Stimulated activated CD8-positive, alpha-beta memory T cell treated with anti-CD3 and anti-CD28 coated beads, Interleukin-2, amount 100 ng/mL, for 48 hours (primary cell): ENCODE measurements around the gene ANKRD23.

Source experiments
- DNase-seq, 2 donors: peaks; one replicate each; pipeline ENCODE4 v3.0.0-alpha.2; 2020; ENCODE audit warnings: low read depth in 2 of 2

Gene ANKRD23

DNA sequence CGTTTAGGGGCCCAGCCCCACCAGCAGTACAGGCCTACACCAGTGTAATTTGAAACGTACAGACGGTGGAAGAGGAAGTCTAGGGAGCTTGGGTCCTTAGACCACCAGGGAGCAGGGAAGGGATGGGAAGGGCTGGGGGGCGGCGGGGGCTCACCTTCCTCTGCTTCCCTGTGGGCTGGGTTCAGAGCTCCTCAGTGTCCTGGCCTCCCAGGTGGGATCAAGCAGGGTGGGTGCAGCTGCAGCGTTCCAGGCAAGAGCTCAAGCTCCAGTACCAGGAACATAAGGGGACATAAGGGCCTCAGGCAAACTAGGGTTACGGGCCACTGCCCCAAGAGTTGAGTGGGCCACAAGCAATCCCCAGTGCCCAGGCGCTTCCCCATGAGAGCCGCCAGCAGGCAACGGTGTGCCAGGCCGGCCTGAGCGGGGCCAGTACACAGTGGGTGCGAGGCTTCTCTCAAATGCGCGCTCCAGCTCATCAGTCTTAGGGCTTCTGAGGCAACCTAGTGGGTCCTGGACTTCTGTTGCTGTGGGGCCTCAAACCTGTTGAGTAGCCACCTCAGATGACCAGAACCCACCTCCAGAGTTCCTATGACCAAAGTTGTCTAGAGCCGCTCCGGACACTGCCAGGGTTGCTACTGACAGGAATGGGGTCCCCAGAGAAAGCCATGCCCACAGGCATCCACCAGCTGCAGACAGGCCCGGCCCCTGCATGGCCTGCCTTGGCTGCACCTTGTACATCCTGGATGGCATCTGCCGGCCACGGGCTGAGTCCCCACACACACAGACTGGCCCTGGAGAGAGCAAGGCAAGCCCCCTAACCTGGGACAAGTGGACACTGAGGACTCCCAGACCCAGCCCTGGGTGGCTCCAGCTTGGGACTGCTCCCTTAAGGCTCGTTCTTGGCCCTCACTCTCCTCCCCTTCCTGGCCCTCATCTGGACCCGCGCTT is 5.2 kb downstream of the ANKRD23 start:
- DNase-seq: no peak

DNA sequence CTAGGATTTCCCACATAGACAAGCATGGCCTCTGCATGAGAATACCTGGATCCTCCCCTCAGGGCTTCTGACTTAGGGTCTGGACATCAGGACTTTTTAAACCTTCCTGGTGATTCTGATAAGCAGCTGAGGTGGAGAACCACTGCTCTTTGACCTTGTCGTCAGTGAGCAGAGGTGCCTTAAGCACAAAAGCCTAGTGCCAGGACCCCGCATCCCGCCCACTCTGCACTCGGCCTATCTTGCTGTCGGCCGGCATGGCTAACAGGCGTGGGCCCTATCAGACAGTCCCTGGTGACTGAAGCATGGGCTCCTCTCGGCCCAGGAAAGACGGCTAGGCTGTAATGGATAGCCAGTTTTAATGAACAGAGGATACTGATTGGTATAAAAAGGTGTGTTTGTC is 6.2 kb downstream of the ANKRD23 start:
- DNase-seq: no peak

DNA sequence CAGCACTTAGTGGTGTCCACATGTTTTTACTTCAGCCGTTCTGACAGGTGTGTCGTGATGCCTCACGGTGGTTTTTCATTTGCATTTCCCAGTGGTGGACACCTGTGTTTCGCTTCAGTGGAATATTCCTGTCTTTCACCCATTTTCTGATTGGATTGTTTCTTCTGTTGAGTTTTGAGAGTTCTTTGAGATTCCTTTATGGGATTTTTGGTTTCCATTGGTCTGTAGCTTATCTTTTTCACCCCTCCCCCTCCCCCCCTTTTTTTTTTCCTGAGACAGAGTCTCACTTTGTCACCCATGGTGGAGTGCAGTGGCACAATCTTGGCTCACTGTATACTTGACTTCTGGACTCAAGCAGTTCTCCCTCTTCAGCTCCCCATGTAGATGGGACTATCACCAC is 8.0 kb downstream of the ANKRD23 start:
- no peak for DNase-seq

- no peak for DNase-seq
Measured at GRCh38 chr2:96832754-96833507, 10.9 kb downstream of the ANKRD23 start.

- no peak for DNase-seq
Measured at GRCh38 chr2:96832408-96832753, 11.4 kb downstream of the ANKRD23 start.

- no peak for DNase-seq
Measured at GRCh38 chr2:96831679-96832078, 12.1 kb downstream of the ANKRD23 start.

GRCh38 chr2:96830044-96830562 is 13.7 kb downstream of the ANKRD23 start:
- no peak for DNase-seq

DNA sequence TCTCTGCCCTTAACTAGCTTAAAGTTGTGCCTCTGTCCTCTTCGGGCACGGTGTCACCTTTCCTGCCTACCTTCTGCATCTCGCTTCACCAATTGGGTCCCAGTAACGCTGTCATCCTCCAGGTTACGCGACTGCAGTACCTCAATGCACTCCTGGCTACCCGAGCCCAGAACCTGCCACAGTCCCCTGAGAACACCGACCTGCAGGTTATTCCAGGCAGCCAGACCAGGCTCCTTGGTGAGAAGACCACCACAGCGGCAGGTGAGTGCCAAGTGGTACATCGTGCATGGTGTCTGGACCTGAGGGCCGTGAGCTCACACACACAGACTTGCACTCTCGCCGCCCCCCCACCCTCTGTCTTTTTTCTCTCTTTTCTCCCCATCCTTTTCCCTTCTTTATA is 14.9 kb downstream of the ANKRD23 start:
- no peak for DNase-seq

DNA sequence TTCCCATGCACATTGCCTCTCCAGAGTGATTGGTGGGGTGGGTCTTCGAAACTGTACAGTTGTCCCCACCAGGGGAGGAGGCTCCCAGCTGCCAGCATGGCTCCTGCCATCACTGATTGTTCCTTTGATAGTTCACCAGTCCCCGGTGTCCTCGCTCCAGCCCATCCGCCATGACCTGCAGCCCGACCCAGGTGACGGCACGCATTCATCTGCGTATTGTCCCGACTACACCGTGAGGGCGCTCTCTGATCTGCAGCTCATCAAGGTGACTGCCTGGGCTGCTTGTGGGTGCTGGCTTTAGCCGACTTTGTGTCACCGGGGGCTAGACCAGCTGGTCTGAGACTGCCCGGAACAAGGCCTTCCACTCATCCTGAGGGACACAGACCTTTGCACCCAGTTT is 15.4 kb downstream of the ANKRD23 start:
- no peak for DNase-seq

GRCh38 chr2:96826546-96827278 is 17.1 kb downstream of the ANKRD23 start:
- DNase-seq: no peak

GRCh38 chr2:96825057-96825456 is 18.8 kb downstream of the ANKRD23 start:
- DNase-seq: no peak

DNA sequence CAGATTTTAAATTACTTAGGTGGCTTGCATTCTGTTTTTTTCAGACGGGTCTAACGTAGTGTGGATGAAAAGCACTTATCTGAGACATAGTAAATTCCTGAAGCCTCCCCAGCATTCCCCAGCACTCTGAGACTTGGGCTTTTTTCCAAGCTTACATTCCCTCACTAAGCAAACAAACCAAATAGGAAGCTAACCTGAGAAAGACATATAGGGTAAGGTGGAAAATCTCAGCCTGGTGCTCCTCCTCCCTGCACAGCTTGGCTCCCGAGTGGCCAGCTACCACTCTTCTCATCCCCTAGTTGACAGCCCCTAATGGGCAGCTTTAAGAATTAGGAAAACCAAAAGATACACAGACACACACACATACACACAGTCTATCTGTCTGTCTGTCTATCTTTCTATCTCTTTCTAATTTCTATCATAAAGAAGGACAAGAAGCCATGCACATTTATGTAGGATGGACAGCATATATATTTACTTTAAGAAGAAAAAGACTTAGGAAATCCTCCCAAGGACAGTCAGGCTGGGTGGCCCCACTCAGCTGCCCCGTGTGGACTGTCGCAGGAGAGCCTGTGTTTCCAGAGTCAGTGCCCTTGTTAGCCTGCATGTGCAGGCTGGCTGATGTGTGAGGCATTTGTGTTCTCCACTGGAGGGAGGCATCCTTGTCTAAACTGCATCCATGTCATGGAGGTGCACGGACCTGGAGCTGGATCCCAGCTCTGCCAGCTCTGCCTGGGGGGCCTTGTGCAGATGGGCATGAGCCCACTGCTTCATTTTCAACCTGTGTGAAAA is 19.5 kb downstream of the ANKRD23 start:
- DNase-seq: no peak

- DNase-seq: no peak
Measured at GRCh38 chr2:96823198-96823597, 20.6 kb downstream of the ANKRD23 start.

DNA sequence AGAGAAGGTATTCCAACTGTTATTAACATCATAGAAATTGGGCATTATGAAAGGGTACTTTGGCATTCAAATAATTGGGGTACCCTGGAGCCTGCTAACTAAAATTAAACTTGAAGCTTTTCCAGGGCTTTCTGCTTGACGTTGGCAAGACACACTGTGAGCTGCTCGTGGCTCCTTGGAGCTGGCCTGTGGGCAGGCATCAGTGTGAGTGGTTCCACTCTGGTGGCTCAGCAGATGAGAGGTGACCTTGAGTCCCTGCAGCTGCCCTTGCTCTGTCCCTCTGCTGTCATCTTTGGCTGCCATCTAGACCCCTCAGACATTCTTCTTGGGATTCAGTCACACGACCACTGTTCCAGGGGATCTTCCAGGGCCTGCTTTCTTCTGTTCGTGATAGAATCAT is 21.0 kb downstream of the ANKRD23 start:
- DNase-seq: no peak

- no peak for DNase-seq
Measured at GRCh38 chr2:96821113-96821675, 22.6 kb downstream of the ANKRD23 start.

GRCh38 chr2:96819876-96820511 is 23.8 kb downstream of the ANKRD23 start:
- DNase-seq: no peak

DNA sequence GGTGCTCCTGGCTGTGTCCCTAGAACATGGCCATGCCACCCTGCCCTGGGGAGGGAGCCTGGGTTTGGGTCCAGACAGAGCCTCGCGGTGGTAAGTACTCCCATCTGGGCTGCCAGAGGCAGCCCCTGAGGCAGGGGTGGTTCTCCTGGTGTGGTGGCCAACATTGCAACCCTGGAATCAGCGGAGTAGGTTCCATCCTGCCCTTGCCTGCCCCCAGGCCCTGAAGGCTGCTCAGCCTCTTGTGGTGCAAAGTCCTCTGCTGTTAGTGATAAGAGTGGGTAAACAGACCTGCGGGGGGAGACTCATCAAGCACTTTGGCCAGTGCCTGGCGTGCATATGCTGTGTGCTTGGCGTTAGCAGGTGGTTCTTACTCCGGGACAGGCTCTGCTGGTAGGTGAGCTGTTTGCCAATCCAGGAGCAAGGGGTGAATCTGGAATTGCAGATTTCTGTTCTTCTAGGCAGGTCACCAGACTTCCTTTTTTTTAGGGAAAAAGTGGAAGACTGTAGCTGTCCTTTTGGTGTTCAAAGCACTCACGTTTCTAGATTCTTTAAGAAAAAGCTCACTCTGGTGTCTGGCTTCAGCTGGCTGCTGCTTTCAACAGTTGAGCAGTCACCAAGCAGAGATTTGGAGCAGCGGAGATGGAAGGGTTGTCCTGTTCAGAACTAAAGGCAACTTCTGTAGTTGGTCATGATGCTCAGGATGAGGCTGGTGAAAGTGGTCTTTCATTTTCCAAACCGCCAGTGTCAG is 24.5 kb downstream of the ANKRD23 start:
- DNase-seq: no peak

- DNase-seq: no peak
Measured at GRCh38 chr2:96817882-96818281, 25.9 kb downstream of the ANKRD23 start.

DNA sequence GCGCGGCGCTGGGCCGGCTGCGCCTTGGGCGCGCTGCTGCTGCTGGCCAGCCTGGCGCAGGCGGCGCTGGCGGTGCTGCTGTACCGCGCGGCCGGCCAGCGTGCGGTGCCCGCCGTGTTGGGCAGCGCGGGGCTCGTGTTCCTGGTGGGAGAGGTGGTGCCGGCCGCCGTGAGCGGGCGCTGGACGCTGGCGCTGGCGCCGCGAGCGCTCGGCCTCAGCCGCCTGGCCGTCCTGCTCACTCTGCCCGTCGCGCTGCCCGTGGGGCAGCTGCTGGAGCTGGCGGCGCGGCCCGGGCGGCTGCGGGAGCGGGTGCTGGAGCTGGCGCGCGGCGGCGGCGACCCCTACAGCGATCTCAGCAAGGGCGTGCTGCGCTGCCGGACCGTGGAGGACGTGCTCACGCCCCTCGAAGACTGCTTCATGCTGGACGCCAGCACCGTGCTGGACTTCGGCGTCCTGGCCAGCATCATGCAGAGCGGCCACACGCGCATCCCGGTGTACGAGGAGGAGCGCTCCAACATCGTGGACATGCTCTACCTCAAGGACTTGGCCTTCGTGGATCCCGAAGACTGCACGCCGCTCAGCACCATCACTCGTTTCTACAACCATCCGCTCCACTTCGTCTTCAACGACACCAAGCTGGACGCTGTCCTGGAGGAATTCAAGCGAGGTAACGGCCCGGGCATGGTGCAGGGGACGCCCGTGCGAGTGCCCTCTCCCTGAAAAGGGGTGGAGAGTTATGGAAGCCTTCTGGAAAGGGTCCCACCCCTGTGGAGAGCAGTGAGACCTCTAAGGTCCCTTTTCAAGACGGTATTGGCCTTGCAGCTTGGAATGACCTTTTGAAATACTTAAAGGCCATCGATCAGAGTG is 26.8 kb downstream of the ANKRD23 start:
- DNase-seq: no peak
